BE2C (cell line): ENCODE data around the gene B3GNT3.
"Not testable (repeated sequence)": the region's sequence is repeated elsewhere in the genome, so short reads cannot be mapped to it uniquely, and the experiment has no call there.

Experiments used
- DNase-seq: peaks from one replicate; pipeline ENCODE4 v3.0.0-alpha.2; 2020
- H3K27me3 ChIP-seq: fragments of 250-450 bp; sonication (Bioruptor Pico); 2 replicates; pipeline ENCODE4 v1.5.1; 2020; ENCODE audit warnings: mild to moderate bottlenecking
- H3K36me3 ChIP-seq: fragments of 250-450 bp; sonication (Bioruptor Pico); 2 replicates; pipeline ENCODE4 v1.5.1; 2020; ENCODE audit warnings: mild to moderate bottlenecking
- H3K4me1 ChIP-seq: fragments of 250-450 bp; sonication (Bioruptor Pico); 2 replicates; pipeline ENCODE4 v1.5.1; 2020
- H3K4me3 ChIP-seq: 2 replicates; pipeline ENCODE4 v1.5.1; 2011; ENCODE audit warnings: low read depth, low read length
- H3K9me3 ChIP-seq: fragments of 250-450 bp; sonication (Bioruptor Pico); 2 replicates; pipeline ENCODE4 v1.5.1; 2020
- TF ChIP-seq, protein P1 (sequence below): IDR thresholded peaks from 2 replicates; pipeline ENCODE4 v1.5.1; 2012; ENCODE audit warnings: mild to moderate bottlenecking, low read depth, low read length

Gene B3GNT3

DNA sequence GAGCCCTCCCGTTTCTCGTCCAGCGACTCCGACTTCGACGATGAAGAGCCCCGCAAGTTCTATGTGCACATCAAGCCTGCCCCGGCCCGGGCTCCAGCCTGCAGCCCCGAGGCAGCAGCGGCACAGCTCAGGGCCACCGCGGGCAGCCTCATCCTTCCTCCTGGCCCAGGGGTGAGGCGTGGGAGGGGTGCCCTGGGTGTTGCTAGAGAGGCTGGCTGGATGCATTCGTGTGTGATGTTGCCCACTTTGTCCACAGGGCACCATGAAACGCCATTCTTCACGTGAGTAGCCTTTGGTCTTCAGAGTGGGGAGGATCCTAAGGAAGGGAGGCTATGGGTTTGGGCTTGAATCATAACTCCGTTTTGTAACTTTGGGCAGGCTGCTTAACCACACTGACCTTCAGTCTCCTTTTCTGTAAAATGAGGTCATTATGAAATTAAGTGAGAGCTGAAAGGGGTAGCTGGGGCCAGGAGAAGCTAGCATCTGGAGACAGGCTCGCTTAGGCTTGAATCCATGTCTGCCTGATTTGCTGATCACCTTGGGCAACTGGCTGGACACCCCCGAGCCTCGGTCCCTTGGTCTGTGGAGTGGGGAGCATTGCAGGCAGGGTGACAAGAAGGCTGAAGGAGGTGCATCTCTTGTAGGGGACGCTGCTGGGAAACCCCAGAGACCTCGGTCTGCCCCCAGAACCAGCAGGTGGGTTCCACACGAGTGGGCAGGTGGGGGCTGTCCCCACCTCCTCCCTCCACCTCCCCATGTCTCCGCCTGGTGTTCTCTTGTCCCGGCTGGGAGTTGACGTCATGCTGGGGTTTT lies 18.7 kb upstream of the B3GNT3 start:
- Histone ChIP-seq H3K9me3 (no peaks in the 10 kb centered on the region), H3K4me3 (no peak overlapping the region), H3K27me3 (no peaks in the 10 kb centered on the region), H3K36me3 (no peaks in the 10 kb centered on the region), H3K4me1 (peaks cover 3% of the 10 kb centered on the region; the same call in 1 of the 2 replicates)
- DNase-seq = no peak
- TF ChIP-seq, protein P1, sequence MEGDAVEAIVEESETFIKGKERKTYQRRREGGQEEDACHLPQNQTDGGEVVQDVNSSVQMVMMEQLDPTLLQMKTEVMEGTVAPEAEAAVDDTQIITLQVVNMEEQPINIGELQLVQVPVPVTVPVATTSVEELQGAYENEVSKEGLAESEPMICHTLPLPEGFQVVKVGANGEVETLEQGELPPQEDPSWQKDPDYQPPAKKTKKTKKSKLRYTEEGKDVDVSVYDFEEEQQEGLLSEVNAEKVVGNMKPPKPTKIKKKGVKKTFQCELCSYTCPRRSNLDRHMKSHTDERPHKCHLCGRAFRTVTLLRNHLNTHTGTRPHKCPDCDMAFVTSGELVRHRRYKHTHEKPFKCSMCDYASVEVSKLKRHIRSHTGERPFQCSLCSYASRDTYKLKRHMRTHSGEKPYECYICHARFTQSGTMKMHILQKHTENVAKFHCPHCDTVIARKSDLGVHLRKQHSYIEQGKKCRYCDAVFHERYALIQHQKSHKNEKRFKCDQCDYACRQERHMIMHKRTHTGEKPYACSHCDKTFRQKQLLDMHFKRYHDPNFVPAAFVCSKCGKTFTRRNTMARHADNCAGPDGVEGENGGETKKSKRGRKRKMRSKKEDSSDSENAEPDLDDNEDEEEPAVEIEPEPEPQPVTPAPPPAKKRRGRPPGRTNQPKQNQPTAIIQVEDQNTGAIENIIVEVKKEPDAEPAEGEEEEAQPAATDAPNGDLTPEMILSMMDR = no peak

DNA sequence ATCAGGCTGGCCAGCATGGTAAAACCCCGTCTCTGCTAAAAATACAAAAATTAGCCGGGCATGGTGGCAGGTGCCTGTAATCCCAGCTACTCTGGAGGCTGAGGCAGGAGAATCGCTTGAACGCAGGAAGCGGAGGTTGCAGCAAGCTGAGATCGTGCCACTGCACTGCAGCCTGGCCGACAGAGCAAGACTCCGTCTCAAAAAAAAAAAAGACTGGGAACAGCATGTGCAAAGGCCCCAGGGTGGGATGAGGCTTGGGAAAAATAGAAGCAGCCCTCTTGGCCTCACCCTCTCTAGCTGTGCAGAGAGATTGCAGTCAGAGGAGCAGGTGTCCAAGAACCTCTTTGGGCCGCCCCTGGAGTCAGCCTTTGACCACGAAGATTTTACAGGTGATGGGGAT lies 17.1 kb upstream of the B3GNT3 start:
- not testable (repeated sequence) for H3K9me3 ChIP-seq, H3K36me3 ChIP-seq, H3K4me1 ChIP-seq, H3K27me3 ChIP-seq, DNase-seq, H3K4me3 ChIP-seq

DNA sequence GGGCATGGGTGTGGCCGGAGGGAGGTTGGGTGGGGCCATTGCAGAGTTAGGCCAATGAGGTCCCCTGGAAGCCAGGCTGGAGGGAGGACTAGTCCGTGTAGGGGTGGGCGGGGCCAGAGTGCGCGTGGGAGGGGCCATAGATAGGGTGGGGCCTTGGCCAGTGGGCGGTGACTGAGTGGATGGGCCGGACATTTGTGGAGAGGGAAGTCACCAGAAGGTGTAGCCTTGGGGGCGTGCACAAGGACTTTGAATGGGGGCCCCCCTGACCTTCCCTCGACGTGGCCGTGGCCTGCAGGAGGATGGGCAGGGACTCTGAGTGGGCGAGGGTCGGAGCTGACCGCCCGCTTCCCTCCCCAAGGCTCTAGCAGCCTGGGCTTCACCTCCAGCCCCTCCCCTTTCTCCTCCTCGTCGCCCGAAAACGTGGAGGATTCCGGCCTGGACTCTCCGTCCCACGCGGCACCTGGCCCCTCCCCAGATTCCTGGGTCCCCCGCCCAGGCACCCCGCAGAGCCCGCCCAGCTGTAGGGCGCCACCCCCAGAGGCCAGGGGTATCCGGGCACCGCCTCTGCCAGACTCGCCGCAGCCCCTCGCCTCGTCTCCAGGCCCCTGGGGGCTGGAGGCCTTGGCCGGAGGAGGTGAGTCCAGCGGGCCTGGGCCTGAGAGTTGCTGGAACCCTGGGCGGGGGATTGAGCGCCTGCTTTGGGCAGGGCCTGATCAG lies 16.5 kb upstream of the B3GNT3 start:
- Histone ChIP-seq H3K4me3 (no peak overlapping the region), H3K9me3 (no peaks in the 10 kb centered on the region), H3K27me3 (no peaks in the 10 kb centered on the region), H3K36me3 (no peaks in the 10 kb centered on the region), H3K4me1 (peaks cover 3% of the 10 kb centered on the region; the same call in 1 of the 2 replicates)
- DNase-seq = peak; percentile 85
- TF ChIP-seq, protein P1 = no peak

DNA sequence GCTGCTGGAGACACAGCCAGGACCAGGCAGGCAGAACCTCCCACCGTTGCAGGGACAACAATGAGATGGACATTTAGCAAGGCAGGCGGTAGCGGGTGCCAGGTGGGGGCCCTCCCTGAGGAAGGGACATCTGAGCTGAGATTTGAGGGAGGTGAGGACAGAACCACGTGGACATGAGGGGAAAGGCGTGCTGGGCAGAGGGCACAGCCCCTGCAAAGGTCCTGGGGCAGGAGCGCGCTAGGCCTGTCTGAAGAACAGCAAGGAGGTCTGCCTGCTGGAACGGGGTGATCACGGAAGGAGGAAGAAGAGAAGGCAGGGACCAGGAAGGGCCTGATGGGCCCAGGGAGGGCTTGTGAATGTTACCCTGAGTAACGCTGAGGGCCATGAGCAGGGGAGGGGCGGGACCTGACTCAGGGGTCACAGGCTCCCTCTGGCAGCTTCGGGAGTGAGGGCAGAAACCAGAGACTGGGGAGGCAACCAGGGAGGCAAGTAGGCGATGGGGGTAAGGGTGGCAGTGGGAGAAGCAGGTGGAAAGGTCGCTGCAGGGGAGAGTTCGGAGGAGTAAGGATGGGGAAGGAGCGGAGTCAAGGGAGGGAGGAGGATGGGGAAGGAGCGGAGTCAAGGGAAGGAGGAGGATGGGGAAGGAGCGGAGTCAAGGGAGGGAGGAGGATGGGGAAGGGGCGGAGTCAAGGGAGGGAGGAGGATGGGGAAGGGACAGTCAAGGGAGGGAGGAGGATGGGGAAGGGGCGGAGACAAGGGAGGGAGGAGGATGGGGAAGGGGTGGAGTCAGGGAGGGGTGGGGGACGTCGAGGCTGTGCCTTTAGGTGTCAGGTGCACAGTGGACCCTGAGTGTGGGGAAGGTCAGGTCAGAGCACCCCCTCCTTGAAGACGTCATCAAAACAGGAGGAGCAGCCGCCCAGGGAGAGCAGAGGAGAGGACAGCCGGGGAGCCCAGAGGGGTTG lies 15.7 kb upstream of the B3GNT3 start:
- DNase-seq = no peak
- no peaks in the 10 kb centered on the region for H3K27me3 ChIP-seq
- H3K9me3 ChIP-seq = no peaks in the 10 kb centered on the region
- H3K36me3 ChIP-seq = no peaks in the 10 kb centered on the region
- no peak overlapping the region for H3K4me3 ChIP-seq
- peaks cover 3% of the 10 kb centered on the region; the same call in 1 of the 2 replicates for H3K4me1 ChIP-seq
- TF ChIP-seq, protein P1 = no peak

DNA sequence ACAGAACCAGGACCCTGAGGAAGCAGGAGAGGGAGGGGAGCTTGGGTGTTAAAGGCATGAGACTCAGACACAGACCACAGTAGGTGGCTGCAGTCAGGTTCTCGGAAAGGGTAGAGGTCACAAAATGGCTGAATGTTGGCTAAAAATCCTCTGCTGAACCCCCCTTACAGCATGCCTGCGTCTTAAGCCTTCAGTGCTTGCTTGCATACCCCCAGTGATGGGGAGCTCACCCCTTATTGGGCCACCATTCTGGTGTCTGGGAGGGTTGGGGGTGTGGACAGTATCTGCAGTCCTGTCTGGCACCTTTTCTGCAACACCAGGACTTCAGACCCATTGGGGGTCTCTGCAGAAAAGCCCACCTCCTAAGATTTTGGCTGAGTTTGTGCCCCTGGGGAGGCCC lies 14.2 kb upstream of the B3GNT3 start:
- Histone ChIP-seq H3K4me3 (no peak overlapping the region), H3K27me3 (no peaks in the 10 kb centered on the region), H3K36me3 (no peaks in the 10 kb centered on the region), H3K9me3 (no peaks in the 10 kb centered on the region), H3K4me1 (no peaks in the 10 kb centered on the region)
- TF ChIP-seq, protein P1 = no peak
- no peak for DNase-seq

DNA sequence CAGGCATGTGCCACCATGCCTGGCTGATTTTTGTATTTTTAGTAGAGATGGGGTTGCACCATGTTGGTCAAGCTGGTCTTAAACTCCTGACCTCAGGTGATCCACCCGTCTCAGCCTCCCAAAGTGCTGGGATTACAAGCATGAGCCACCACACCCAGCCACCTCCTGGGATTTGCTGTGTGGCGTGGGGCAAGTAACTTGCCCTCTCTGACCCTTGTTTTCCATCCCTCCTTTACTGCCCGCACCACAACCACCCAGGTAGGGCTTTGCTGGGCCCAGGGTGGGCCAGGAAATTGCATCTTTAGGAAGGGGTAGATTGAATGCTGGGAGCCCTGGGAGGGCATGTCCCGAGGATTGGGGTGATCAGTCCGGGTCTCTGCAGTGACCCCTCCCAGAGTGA lies 11.2 kb upstream of the B3GNT3 start:
- not testable (repeated sequence) for H3K36me3 ChIP-seq
- H3K4me3 ChIP-seq = peak overlapping the region; percentile 39

More for the DNA sequence above, 11.2 kb upstream of the B3GNT3 start:
- not testable (repeated sequence) for H3K4me1 ChIP-seq, DNase-seq, H3K27me3 ChIP-seq, H3K9me3 ChIP-seq
